NOMO-1 treated with dmso at 0.1 percent for 144 hours (cell line): ENCODE results near the gene CNDP2.
"Not testable (repeated sequence)": the region's sequence is repeated elsewhere in the genome, so short reads cannot be mapped to it uniquely, and the experiment has no call there.

Source experiments
- DNase-seq: peaks from one replicate; lab custom pipeline; 2025; ENCODE audit not compliant: unreplicated experiment; lab: John Stamatoyannopoulos, UW

Gene CNDP2

GRCh38 chr18:74516271-74517235 lies 20.4 kb downstream of the CNDP2 start:
- no peak for DNase-seq

- DNase-seq: no peak
These were observed 21.1 kb downstream of the CNDP2 start for GRCh38 chr18:74517236-74517630.

GRCh38 chr18:74518456-74519295 lies 22.5 kb downstream of the CNDP2 start:
- DNase-seq: no peak

- no peak for DNase-seq
These were observed 23.3 kb downstream of the CNDP2 start for GRCh38 chr18:74519320-74520095.

GRCh38 chr18:74520096-74520833 lies 24.1 kb downstream of the CNDP2 start:
- no peak for DNase-seq

- no peak for DNase-seq
These were observed 25.0 kb downstream of the CNDP2 start for GRCh38 chr18:74521068-74521725.

- no peak for DNase-seq
These were observed 26.7 kb downstream of the CNDP2 start for GRCh38 chr18:74522635-74523548.

- peak; percentile 76 for DNase-seq
These were observed 27.9 kb downstream of the CNDP2 start for GRCh38 chr18:74524097-74524496.

- not testable (repeated sequence) for DNase-seq
These were observed 28.8 kb downstream of the CNDP2 start for GRCh38 chr18:74524915-74525314.

GRCh38 chr18:74525741-74526140 lies 29.6 kb downstream of the CNDP2 start:
- DNase-seq: no peak

- no peak for DNase-seq
These were observed 30.3 kb downstream of the CNDP2 start for GRCh38 chr18:74526488-74526887.

GRCh38 chr18:74528478-74528877 lies 32.3 kb downstream of the CNDP2 start:
- no peak for DNase-seq

GRCh38 chr18:74528913-74529312 lies 32.8 kb downstream of the CNDP2 start:
- no peak for DNase-seq

GRCh38 chr18:74529378-74529777 lies 33.2 kb downstream of the CNDP2 start:
- DNase-seq: no peak

- DNase-seq: no peak
These were observed 33.8 kb downstream of the CNDP2 start for GRCh38 chr18:74529811-74530583.

- no peak for DNase-seq
These were observed 34.4 kb downstream of the CNDP2 start for GRCh38 chr18:74530584-74530862.

GRCh38 chr18:74531043-74531442 lies 34.9 kb downstream of the CNDP2 start:
- DNase-seq: no peak

GRCh38 chr18:74532511-74533025 lies 36.4 kb downstream of the CNDP2 start:
- no peak for DNase-seq
